Liver (tissue), 3 donors: ENCODE results near the gene ICAM4.

Source experiments
- ATF3 ChIP-seq: IDR thresholded peaks from 2 replicates; pipeline ENCODE4 v1.6.1; 2016; ENCODE audit warnings: antibody characterized with exemption
- EGR1 ChIP-seq, 2 donors: IDR thresholded peaks; 2 replicates each; pipeline ENCODE4 v1.6.1; 2016 to 2018; ENCODE audit warnings: antibody characterized with exemption in 2 of 2, low read depth in 2 of 2
- FOXA1 ChIP-seq: IDR thresholded peaks from 2 replicates; pipeline ENCODE4 v1.6.1; 2016; ENCODE audit warnings: antibody characterized with exemption
- FOXA2 ChIP-seq: IDR thresholded peaks from 2 replicates; pipeline ENCODE4 v1.6.1; 2016; ENCODE audit warnings: antibody characterized with exemption
- GABPA ChIP-seq, 2 donors: IDR thresholded peaks in 1 of 2; conservative IDR thresholded peaks in 1 of 2; 2 replicates each; pipeline ENCODE4 v1.6.1; 2016; ENCODE audit warnings: antibody characterized with exemption in 2 of 2, mild to moderate bottlenecking in 1 of 2, moderate library complexity in 1 of 2
- HNF4A ChIP-seq, 2 donors: conservative IDR thresholded peaks; 2 replicates each; pipeline ENCODE4 v1.6.1; 2016; ENCODE audit warnings: antibody characterized with exemption in 2 of 2, mild to moderate bottlenecking in 2 of 2
- JUND ChIP-seq, 2 donors: IDR thresholded peaks; 2 replicates each; pipeline ENCODE4 v1.6.1; 2016; ENCODE audit warnings: antibody characterized with exemption in 2 of 2
- MAX ChIP-seq: IDR thresholded peaks from 2 replicates; pipeline ENCODE4 v1.6.1; 2016; ENCODE audit warnings: antibody characterized with exemption
- NR2F2 ChIP-seq: IDR thresholded peaks from 2 replicates; pipeline ENCODE4 v1.6.1; 2016; ENCODE audit warnings: antibody characterized with exemption
- RAD21 ChIP-seq, 2 donors: IDR thresholded peaks; 2 replicates each; pipeline ENCODE4 v1.6.1; 2016; ENCODE audit warnings: antibody characterized with exemption in 2 of 2, mild to moderate bottlenecking in 2 of 2
- SP1 ChIP-seq: IDR thresholded peaks from 2 replicates; pipeline ENCODE4 v1.6.1; 2018; ENCODE audit warnings: antibody characterized with exemption, mild to moderate bottlenecking
- YY1 ChIP-seq: IDR thresholded peaks from 2 replicates; pipeline ENCODE4 v1.6.1; 2016; ENCODE audit warnings: antibody characterized with exemption, mild to moderate bottlenecking
- TF ChIP-seq, protein P1 (sequence below): fragments of 150-350 bp; IDR thresholded peaks from 2 replicates; pipeline ENCODE4 v1.5.1; 2017; ENCODE audit warnings: improper control_type of control experiment, low read depth, low read length; ENCODE audit not compliant: missing input control
- TF ChIP-seq, protein P2 (sequence below): IDR thresholded peaks from 2 replicates; pipeline ENCODE4 v1.6.1; 2016; ENCODE audit warnings: antibody characterized with exemption, mild to moderate bottlenecking
- donor health status: healthy.
- donor health status: healthy.

DNA sequence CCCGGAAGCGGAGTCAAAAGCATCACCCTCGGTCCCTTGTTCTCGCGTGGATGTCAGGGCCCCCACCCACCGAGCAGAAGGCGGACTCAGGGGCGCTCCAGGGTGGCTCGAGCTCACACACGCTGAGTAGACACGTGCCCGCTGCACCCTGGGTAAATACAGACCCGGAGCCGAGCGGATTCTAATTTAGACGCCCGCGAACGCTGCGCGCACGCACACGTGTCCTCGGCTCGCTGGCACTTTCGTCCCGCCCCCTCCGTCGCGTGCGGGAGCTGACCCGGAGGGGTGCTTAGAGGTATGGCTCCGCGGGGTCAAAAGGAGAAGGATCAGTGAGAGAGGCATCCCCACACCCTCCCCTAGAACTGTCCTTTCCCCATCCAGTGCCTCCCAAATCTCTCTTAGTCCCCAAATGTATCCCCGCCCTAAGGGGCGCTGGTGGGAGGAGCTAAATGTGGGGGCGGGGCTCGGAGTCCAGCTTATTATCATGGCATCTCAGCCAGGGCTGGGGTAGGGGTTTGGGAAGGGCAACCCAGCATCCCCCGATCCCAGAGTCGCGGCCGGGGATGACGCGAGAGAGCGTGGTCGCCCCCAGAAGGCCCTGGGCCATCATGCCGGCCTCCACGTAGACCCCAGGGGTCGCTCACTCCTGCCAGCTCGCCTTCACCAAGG, 2.5 kb downstream of the ICAM4 start:
- TF ChIP-seq YY1 (no peak), RAD21 (IDR thresholded peaks at IDR 0.05) (no peak), EGR1 (IDR thresholded peaks at IDR 0.05; ENCODE audit: low read depth in 2 of 2) (no peak), ATF3 (no peak), SP1 (no peak), HNF4A (conservative IDR thresholded peaks at IDR 0.05) (no peak), NR2F2 (no peak), JUND (IDR thresholded peaks at IDR 0.05) (no peak), GABPA (IDR thresholded peaks at IDR 0.05 in 1 of 2, conservative IDR thresholded peaks at IDR 0.05 in 1 of 2) (no peak), FOXA2 (no peak), MAX (no peak), FOXA1 (no peak)
- TF ChIP-seq, protein P1, sequence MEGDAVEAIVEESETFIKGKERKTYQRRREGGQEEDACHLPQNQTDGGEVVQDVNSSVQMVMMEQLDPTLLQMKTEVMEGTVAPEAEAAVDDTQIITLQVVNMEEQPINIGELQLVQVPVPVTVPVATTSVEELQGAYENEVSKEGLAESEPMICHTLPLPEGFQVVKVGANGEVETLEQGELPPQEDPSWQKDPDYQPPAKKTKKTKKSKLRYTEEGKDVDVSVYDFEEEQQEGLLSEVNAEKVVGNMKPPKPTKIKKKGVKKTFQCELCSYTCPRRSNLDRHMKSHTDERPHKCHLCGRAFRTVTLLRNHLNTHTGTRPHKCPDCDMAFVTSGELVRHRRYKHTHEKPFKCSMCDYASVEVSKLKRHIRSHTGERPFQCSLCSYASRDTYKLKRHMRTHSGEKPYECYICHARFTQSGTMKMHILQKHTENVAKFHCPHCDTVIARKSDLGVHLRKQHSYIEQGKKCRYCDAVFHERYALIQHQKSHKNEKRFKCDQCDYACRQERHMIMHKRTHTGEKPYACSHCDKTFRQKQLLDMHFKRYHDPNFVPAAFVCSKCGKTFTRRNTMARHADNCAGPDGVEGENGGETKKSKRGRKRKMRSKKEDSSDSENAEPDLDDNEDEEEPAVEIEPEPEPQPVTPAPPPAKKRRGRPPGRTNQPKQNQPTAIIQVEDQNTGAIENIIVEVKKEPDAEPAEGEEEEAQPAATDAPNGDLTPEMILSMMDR: no peak
- TF ChIP-seq, protein P2, sequence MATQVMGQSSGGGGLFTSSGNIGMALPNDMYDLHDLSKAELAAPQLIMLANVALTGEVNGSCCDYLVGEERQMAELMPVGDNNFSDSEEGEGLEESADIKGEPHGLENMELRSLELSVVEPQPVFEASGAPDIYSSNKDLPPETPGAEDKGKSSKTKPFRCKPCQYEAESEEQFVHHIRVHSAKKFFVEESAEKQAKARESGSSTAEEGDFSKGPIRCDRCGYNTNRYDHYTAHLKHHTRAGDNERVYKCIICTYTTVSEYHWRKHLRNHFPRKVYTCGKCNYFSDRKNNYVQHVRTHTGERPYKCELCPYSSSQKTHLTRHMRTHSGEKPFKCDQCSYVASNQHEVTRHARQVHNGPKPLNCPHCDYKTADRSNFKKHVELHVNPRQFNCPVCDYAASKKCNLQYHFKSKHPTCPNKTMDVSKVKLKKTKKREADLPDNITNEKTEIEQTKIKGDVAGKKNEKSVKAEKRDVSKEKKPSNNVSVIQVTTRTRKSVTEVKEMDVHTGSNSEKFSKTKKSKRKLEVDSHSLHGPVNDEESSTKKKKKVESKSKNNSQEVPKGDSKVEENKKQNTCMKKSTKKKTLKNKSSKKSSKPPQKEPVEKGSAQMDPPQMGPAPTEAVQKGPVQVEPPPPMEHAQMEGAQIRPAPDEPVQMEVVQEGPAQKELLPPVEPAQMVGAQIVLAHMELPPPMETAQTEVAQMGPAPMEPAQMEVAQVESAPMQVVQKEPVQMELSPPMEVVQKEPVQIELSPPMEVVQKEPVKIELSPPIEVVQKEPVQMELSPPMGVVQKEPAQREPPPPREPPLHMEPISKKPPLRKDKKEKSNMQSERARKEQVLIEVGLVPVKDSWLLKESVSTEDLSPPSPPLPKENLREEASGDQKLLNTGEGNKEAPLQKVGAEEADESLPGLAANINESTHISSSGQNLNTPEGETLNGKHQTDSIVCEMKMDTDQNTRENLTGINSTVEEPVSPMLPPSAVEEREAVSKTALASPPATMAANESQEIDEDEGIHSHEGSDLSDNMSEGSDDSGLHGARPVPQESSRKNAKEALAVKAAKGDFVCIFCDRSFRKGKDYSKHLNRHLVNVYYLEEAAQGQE: no peak
